ENCODE measurements around the gene ROCK2.

DNA sequence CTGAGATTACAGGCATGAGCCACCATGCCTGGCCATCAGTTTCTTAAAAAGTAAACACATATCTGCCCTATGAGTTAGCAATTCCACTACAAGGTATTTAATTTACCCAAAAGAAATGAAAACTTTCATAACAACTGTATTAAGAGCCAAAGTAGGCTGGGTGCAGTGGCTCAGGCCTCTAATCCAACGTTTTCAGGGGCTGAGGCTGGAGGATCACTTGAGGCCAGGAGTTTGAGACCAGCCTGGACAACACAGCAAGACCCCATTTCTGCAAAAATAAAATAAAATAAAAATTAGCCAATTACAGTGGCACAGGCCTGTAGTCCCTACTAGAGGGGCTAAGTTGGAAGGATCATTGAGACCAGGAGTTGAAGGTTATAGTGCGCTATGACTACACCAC is 6.5 kb downstream of the ROCK2 start:
- no peak for TF ChIP-seq EZH2 (IDR thresholded peaks at IDR 0.05; ENCODE audit: low read length, missing control alignments)
- TF ChIP-seq, protein P1, sequence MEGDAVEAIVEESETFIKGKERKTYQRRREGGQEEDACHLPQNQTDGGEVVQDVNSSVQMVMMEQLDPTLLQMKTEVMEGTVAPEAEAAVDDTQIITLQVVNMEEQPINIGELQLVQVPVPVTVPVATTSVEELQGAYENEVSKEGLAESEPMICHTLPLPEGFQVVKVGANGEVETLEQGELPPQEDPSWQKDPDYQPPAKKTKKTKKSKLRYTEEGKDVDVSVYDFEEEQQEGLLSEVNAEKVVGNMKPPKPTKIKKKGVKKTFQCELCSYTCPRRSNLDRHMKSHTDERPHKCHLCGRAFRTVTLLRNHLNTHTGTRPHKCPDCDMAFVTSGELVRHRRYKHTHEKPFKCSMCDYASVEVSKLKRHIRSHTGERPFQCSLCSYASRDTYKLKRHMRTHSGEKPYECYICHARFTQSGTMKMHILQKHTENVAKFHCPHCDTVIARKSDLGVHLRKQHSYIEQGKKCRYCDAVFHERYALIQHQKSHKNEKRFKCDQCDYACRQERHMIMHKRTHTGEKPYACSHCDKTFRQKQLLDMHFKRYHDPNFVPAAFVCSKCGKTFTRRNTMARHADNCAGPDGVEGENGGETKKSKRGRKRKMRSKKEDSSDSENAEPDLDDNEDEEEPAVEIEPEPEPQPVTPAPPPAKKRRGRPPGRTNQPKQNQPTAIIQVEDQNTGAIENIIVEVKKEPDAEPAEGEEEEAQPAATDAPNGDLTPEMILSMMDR (conservative IDR thresholded peaks at IDR 0.05 in 1 of 2, IDR thresholded peaks at IDR 0.05 in 1 of 2; ENCODE audit: low read depth in 1 of 2, low read length in 2 of 2): no peak
